WTC11 (cell line): ENCODE measurements around the gene EEA1. TPM values are rescaled to one million over a fixed set of nuclear protein-coding genes. Genes with fewer than 3 reads are reported as not detected.

Source experiments
- ATAC-seq: fragments of 200-7000 bp; cut with Tn5 transposase; 2 replicates; pipeline ENCODE4 v1.10.0; 2021; ENCODE audit warnings: mild to moderate bottlenecking, moderate library complexity
- CTCF ChIA-PET: fragments of 300-600 bp; sonication (Branson Sonifier 250); formaldehyde crosslinking; loops from one replicate; lab custom pipeline; 2021; ENCODE audit warnings: antibody characterized with exemption; lab: Charles Lee
- POLR2A ChIA-PET: fragments of 350-600 bp; sonication (Branson Sonifier 250); formaldehyde crosslinking; loops from one replicate; lab custom pipeline; 2021; ENCODE audit warnings: antibody characterized with exemption; lab: Charles Lee
- DNase-seq: peaks from one replicate; pipeline ENCODE4 v3.0.0; 2021; ENCODE audit warnings: low spot score
- H3K27ac Mint-ChIP-seq: 2 replicates; pipeline ENCODE4 v1.8.0; 2021; ENCODE audit warnings: mixed read lengths
- H3K27me3 Mint-ChIP-seq: 2 replicates; pipeline ENCODE4 v1.8.0; 2021; ENCODE audit warnings: low read depth, mild to moderate bottlenecking, moderate library complexity, mixed read lengths
- H3K36me3 Mint-ChIP-seq: 2 replicates; pipeline ENCODE4 v1.8.0; 2021; ENCODE audit warnings: mixed read lengths
- H3K4me1 Mint-ChIP-seq: 2 replicates; pipeline ENCODE4 v1.8.0; 2022; ENCODE audit warnings: mixed read lengths
- H3K4me3 Mint-ChIP-seq: 2 replicates; pipeline ENCODE4 v1.8.0; 2021; ENCODE audit warnings: mild to moderate bottlenecking, moderate library complexity, mixed read lengths
- H3K9me3 Mint-ChIP-seq: 2 replicates; pipeline ENCODE4 v1.8.0; 2021; ENCODE audit warnings: mixed read lengths
- ATF2 ChIP-seq: sonication (generic); formaldehyde crosslinking; IDR thresholded peaks from 2 replicates; pipeline ENCODE4 v1.8.1; 2022; ENCODE audit warnings: low read depth, missing genetic modification reagents, borderline replicate concordance
- CREB1 ChIP-seq: sonication (generic); formaldehyde crosslinking; IDR thresholded peaks from 2 replicates; pipeline ENCODE4 v1.8.0; 2023; ENCODE audit warnings: mild to moderate bottlenecking, missing genetic modification reagents
- EMX1 ChIP-seq: fragments of 250-450 bp; sonication (Bioruptor Pico); IDR thresholded peaks from 2 replicates; pipeline ENCODE4 v1.8.0; 2021; ENCODE audit warnings: mild to moderate bottlenecking
- ERG ChIP-seq: fragments of 250-450 bp; sonication (Bioruptor Pico); IDR thresholded peaks from 2 replicates; pipeline ENCODE4 v1.8.0; 2021; ENCODE audit warnings: mild to moderate bottlenecking
- FOXP1 ChIP-seq: sonication (generic); formaldehyde crosslinking; IDR thresholded peaks from 2 replicates; pipeline ENCODE4 v1.8.0; 2022; ENCODE audit warnings: missing genetic modification reagents, mild to moderate bottlenecking, moderate library complexity, borderline replicate concordance
- HMGA2 ChIP-seq: fragments of 250-450 bp; sonication (Bioruptor Pico); IDR thresholded peaks from 2 replicates; pipeline ENCODE4 v1.4.0; 2021; ENCODE audit warnings: mild to moderate bottlenecking, moderate library complexity
- IRF1 ChIP-seq: sonication (generic); formaldehyde crosslinking; IDR thresholded peaks from 2 replicates; pipeline ENCODE4 v1.8.0; 2023; ENCODE audit warnings: missing genetic modification reagents
- IRF2 ChIP-seq: sonication (generic); formaldehyde crosslinking; IDR thresholded peaks from 2 replicates; pipeline ENCODE4 v1.8.0; 2022; ENCODE audit warnings: low read depth, missing genetic modification reagents, borderline replicate concordance
- JAZF1 ChIP-seq: fragments of 250-450 bp; sonication (Bioruptor Pico); IDR thresholded peaks from 2 replicates; pipeline ENCODE4 v1.9.0; 2021; ENCODE audit warnings: moderate library complexity, mild to moderate bottlenecking, inconsistent platforms
- JUN ChIP-seq: sonication (generic); formaldehyde crosslinking; IDR thresholded peaks from 2 replicates; pipeline ENCODE4 v1.8.0; 2023; ENCODE audit warnings: mild to moderate bottlenecking, missing genetic modification reagents
- NFE2L1 ChIP-seq: sonication (generic); formaldehyde crosslinking; IDR thresholded peaks from 2 replicates; pipeline ENCODE4 v1.8.1; 2023; ENCODE audit warnings: missing genetic modification reagents
- RELA ChIP-seq: sonication (generic); formaldehyde crosslinking; IDR thresholded peaks from 2 replicates; pipeline ENCODE4 v1.8.1; 2022; ENCODE audit warnings: missing genetic modification reagents, mild to moderate bottlenecking, borderline replicate concordance
- SMAD4 ChIP-seq: sonication (generic); formaldehyde crosslinking; IDR thresholded peaks from 2 replicates; pipeline ENCODE4 v1.8.0; 2022; ENCODE audit warnings: mild to moderate bottlenecking, missing genetic modification reagents
- USF2 ChIP-seq: sonication (generic); formaldehyde crosslinking; IDR thresholded peaks from 2 replicates; pipeline ENCODE4 v1.8.1; 2023; ENCODE audit warnings: mild to moderate bottlenecking, missing genetic modification reagents, moderate library complexity
- ZBTB43 ChIP-seq: sonication (generic); formaldehyde crosslinking; IDR thresholded peaks from 2 replicates; pipeline ENCODE4 v1.8.1; 2023; ENCODE audit warnings: mild to moderate bottlenecking, missing genetic modification reagents
- ZNF232 ChIP-seq: sonication (generic); formaldehyde crosslinking; IDR thresholded peaks from 2 replicates; pipeline ENCODE4 v1.8.0; 2022; ENCODE audit warnings: mild to moderate bottlenecking, missing genetic modification reagents
- ZNF281 ChIP-seq: sonication (generic); formaldehyde crosslinking; IDR thresholded peaks from 2 replicates; pipeline ENCODE4 v1.8.0; 2023; ENCODE audit warnings: mild to moderate bottlenecking, missing genetic modification reagents
- ZNF416 ChIP-seq: fragments of 250-450 bp; sonication (Bioruptor Pico); IDR thresholded peaks from 2 replicates; pipeline ENCODE4 v1.9.0; 2021; ENCODE audit warnings: mild to moderate bottlenecking, inconsistent platforms
- ZNF425 ChIP-seq: fragments of 250-450 bp; sonication (Bioruptor Pico); conservative IDR thresholded peaks from 2 replicates; pipeline ENCODE4 v1.9.0; 2021; ENCODE audit warnings: mild to moderate bottlenecking
- total RNA-seq: library from RNA; stranded (reverse); gene quantifications from 3 replicates; pipeline ENCODE4 v1.2.3, GENCODE V29; 2021

Gene EEA1
- total RNA-seq, 1 experiment from 2014 or later: 20.3 TPM

- Mint-ChIP-seq H3K27me3 (no peaks in the 10 kb centered on the region), H3K36me3 (no peaks in the 10 kb centered on the region), H3K4me1 (peaks cover 49% of the 10 kb centered on the region), H3K4me3 (peak overlapping the region; percentile 79), H3K27ac (no peak overlapping the region), H3K9me3 (no peaks in the 10 kb centered on the region)
- ChIA-PET POLR2A (no interaction called here), CTCF (interaction anchor here (0.8 to 1.4 kb wide), 3 partner anchors 29 to 212 kb away, joined by 3 read pairs; no protein-coding TSS in a partner anchor)
- no peak for TF ChIP-seq IRF2 (CRISPR knock-in tag)
- no peak for TF ChIP-seq RELA
- no peak for TF ChIP-seq JAZF1 (CRISPR knock-in tag)
- TF ChIP-seq CREB1: no peak
- TF ChIP-seq IRF1 (CRISPR knock-in tag): no peak
- no peak for TF ChIP-seq EMX1 (CRISPR knock-in tag)
- no peak for TF ChIP-seq SMAD4 (CRISPR knock-in tag)
- TF ChIP-seq FOXP1 (CRISPR knock-in tag): no peak
- TF ChIP-seq USF2: no peak
- no peak for TF ChIP-seq ZNF425 (CRISPR knock-in tag)
- TF ChIP-seq ZNF232 (CRISPR knock-in tag): no peak
- no peak for TF ChIP-seq ZBTB43 (CRISPR knock-in tag)
- TF ChIP-seq NFE2L1 (CRISPR knock-in tag): no peak
- no peak for TF ChIP-seq ZNF416 (CRISPR knock-in tag)
- TF ChIP-seq HMGA2 (CRISPR knock-in tag): no peak
- TF ChIP-seq JUN (CRISPR knock-in tag): no peak
- no peak for TF ChIP-seq ZNF281 (CRISPR knock-in tag)
- no peak for TF ChIP-seq ATF2
- TF ChIP-seq ERG (CRISPR knock-in tag): no peak
- DNase-seq (peak; percentile 16), ATAC-seq (no peak)
These were observed 604 bp downstream of the EEA1 start for GRCh38 chr12:92928421-92928961.
